GM15510 (cell line): ENCODE measurements around the gene ROMO1.

Experiments used
- POLR2A ChIP-seq: IDR thresholded peaks from 3 replicates; pipeline ENCODE4 v1.6.1; 2011; ENCODE audit warnings: borderline replicate concordance; ENCODE audit not compliant: insufficient read length; ENCODE audit errors: extremely low read depth

ROMO1 gene

DNA sequence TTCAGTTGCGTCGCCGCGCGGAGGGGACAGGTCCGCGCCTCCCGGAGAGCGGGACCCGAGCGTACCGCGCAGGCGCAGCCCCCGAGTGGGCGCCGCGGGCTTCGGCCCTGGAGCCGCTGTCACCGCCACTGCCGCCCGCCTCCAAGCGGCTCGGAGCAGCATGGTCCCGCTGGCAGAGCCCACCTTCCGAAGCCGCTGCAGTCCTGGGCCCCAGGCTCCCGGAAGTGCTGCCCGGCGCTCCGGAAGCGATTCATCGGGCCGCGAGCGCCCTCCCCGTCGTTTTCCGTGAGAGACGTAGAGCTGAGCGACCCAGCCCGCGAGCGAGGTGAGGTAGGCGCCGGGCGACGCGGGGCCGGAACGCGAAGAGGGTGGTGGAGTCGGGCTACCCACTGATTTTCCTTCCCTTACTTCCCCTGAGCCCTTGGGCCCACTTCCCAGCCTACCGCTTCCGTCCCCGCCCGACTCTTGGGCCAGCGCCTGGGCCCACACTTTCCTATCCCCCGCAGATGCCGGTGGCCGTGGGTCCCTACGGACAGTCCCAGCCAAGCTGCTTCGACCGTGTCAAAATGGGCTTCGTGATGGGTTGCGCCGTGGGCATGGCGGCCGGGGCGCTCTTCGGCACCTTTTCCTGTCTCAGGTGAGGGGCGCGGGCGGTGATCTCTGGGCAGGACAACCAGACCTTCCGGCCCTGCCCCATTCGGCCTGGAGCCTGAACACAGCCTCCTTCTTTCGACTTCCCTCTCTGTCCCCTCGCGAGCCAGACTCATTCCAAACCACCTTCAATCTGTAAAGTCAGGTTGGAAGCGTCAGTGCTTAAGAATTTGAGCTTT is at the start of gene ROMO1, which contains the start of gene NFS1:
ROMO1 (plus strand) TSS at position 279 of the 830 bp plus-strand sequence; CDS start at position 507, 228 bp downstream.
NFS1 (minus strand) TSS at position 226 of the 830 bp plus-strand sequence; CDS start at position 162, 64 bp downstream.
- peak; percentile 79 for TF ChIP-seq POLR2A

DNA sequence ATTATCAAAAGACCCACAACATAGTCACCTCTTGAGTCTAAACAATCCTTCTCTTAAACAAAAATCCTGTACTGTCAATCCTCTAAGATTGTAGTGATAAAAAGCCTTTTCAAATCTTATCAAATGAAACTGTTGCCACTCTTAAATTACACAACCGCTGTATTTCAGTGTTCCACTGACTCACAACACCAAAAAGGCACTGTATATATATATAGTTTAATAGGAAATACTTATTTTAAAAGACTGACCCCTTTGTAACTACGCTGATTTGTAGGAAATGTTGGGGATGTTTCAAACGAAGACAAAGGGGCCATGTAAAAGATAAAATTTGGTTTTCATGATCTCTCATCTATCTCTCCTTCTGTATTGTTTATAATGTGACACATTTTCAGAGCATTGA is 48.6 kb upstream of the ROMO1 start:
- no peak for TF ChIP-seq POLR2A

DNA sequence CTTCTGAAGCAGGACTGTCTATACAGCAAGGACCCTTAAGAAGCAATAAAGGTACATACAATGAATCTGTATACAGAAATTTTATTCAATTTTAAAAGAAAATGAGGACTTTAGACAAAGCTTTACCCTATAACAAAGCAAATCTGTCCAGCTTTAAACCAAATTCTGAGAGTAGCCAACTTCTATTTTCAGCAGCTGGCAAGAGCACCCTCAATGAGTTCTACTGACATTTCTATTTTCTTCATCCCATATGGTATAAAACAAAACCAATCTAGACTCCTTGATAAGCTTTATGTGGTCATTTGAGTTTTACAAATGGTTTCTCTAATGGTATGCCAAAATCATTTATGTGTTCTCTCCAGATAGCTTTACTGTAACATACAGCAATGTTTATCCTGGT is 47.2 kb upstream of the ROMO1 start:
- no peak for TF ChIP-seq POLR2A

DNA sequence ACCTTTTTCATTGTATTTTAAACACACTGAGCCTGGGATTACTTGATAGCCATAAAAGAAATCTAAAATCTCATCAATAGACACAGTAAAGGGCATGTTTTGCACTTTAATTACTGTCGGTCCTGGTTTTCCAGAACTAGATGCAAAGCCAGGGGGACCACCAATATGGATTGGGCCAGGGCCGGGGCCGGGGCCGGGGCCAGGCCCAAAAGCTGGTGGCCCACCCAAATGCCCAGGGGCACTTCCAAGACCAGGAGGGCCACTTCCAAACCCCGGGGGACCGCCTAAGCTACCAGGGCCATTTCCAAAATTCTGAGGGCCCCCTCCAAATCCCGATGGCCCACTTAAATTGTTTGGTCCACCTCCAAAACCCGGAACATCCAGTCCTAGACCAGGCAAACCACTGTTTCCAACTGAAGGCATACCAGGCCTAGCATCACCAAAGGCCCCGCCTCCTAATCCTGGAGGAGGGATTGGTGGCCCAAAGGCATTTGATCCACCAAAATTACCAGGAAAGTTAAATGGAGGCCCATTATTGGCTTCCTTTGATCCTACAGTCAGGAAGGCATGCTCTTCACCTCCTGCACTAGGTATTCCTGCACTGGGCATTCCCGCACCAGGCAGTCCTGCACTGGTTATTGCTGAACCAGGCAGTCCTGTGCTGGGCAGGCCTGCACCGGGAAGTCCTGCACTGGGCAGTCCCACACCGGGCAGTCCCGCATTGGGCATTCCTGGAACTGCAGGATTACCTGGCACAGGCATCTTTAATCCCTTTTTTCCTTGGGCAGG is 46.4 kb upstream of the ROMO1 start:
- no peak for TF ChIP-seq POLR2A

DNA sequence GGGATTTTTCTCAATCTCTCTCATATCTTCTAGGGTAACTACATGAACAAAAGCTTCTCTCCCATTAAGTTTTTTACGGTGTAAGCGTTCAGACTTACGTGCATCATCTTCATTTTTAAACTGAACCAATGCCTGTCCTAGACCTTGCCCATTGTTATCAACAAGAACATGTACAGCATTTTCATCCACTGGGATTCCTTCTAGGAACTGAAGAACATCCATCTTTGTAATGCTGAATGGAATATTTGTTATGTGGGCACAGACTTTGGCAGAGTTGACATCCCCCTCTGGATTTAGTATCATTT is 45.8 kb upstream of the ROMO1 start:
- TF ChIP-seq POLR2A: no peak

DNA sequence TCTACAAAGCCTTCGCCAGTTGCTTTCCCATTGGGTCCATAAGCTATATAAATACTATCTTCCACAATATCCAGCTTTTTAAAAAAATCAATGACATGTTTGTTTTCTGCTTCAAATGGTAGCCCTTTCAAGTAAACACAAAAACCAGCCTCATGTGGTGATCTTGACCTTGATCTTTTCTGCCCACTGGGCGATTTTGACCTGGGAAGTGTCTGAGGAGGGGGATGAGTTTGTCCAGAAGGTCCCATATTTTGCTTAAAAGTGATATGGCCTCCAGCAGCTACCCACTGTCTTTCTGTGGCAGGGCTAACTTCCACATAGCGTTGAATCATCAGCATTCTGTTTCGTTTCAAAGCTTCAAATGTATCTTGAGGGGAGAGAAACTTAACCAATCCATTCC is 45.3 kb upstream of the ROMO1 start:
- no peak for TF ChIP-seq POLR2A

DNA sequence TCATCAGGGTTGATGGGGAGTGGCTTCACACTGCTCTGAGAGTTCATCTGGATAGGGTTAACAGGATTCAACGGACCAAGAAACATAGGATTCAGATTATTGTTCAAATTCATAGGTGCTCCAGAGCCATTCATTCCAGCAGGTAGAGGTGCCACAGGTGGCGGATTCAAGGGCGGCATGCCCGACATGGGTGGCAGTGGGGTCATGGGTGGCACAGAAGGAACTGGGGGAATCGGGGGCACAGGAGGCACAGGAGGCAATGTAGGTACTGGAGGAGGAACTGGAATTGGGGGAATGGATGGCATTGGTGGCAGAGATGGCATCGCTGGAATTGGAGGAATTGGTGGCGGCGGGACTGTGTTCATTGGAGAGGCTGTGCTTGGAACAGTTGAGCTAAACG is 44.8 kb upstream of the ROMO1 start:
- TF ChIP-seq POLR2A: no peak

DNA sequence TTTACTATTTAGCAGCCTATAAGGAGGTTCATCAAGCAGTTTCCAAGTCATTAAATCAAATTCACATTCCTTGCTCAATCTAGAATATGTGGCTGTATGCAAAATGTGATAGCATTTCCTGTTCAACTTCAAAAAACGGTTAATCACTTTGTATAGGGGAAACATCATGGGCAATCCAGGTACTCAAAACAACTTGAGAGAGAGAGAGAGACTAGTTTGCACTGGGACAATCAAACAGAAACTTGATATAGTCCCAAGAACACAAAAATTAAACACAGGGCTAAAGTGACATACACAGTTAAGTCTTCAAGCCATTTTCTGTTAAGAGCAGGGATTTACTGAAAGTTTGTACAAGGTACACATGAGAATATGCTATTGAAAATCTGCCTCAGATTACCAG is 41.9 kb upstream of the ROMO1 start:
- no peak for TF ChIP-seq POLR2A

DNA sequence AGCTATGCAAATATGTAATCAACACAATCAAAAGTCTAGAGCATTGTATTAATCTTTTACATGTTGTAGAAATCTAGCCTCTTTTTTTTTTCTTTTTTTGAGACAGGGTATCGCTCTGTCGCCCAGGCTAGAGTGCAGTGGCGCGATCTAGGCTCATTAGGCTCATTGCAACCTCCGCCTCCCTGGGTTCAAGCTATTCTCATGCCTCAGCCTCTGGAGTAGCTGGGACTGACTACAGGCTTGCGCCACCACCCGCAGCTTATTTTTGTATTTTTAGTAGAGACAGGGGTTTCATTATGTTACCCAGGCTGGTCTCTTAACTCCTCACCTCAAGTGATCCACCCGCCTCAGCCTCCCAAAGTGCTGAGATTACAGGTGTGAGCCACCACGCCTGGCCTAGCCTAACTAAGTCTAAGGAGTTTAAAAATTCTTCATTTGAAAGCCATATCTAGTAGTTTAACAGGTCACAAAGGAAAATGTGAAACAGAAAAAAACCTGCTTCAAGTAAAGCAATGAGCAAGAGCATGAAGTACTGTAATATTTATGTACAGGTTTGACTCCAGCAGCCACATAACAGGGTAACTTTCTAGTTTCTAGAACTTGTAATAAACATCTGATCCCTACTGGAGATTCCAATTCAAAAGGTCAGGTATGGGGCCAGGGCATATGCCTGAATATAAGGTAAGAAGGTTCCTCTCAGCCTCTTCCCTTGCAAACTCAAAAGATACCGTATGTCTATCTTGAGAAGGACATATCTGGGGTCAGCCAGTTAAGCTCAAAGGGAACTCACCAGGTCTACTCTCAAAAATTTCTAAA is 38.9 kb upstream of the ROMO1 start:
- TF ChIP-seq POLR2A: no peak

DNA sequence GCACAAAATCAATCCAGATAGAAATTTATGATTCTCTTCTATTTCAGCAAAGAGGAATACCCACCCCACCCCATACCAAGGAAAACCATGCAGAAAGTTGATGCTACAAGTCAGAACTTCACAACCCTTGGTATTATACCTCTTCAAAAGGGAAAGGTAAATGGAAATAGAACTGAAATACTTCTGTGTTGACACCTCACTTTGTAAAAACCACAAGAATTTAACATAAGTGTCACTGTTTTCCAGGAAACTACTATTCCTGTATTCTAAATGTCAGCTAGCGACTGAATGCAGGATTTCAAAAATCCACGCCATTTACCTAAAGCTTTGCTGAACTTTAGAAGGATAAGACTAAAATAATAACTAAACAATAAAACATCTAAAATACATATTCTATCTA is 38.2 kb upstream of the ROMO1 start:
- TF ChIP-seq POLR2A: no peak

DNA sequence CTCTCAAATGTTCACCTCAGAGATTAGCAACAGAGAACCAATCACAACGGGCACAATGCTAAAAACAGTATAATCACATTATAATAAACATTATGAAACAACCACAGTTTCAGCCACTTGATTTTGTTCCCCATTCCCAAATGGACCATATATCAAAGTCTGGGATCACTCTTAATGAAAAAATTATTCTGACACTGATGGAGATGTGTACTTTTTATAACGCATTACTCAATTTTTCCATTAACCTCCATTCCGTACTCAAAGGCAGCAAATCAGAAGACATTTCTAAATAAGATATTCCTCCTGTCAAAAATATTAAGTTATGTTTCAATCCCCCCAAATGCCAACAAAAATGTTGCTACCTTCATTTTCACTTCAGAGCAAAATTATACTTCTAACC is 37.3 kb upstream of the ROMO1 start:
- no peak for TF ChIP-seq POLR2A

DNA sequence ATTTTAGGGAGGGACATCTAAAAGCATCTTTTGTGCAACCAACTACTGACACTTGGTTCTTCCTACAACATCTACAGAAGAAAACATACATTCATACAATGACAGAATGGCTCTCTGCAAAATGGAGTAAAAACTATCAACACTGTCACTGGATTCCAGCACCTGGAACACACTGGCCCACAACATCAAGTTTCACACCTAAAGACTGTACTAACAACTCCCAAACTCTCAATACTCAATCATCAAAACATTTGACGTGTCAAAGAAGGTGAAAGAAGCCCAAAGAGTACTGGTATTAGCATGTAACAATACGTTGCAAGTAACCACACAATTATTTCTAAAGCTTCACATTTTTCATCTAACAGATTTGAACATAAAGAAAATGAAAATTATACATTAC is 36.7 kb upstream of the ROMO1 start:
- no peak for TF ChIP-seq POLR2A

DNA sequence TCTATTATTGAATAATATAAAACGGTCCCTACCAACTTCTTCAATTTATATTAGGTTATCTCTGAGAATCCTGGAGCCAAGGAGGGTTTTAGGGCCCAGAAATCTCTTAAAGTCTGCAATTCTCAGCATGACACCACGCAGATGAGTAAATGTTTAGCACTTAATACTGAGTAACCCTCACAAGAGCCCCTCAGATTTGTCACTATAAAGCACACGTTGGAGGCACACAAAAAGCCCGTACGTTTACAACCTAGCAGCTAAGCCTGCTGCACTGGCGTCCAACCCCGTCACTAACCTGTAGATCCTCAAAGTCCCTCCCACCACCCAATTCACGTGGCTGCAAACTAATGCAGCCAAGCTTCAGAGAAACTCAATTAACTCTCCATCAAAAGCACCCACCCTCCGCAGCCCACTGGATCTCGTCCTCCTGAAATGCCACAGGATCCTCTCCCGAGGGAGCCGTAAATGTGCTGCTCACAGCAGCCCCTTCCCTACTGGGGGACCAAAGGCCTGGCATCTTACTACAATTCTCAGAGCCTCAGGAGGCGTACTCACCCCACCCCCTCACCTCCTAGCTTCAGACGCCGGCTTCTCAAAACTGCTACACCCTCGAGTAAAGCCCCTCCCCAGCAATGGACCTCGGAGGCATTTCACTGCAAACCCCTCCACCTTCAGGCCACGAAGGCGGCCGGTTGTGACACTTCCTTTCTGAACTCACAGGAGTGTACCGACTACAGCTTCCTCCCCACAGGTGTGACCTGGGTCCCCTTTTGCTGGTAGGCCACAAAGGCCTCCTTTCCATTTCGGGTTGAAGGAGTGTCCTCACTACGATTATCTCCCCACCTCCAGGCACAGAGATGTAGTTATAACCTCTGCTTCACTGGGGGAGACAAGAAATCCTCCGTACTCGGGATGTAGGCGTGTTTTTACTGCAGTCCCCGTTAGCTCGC is 35.4 kb upstream of the ROMO1 start:
- TF ChIP-seq POLR2A: peak; percentile 29
